HG02763 (cell line): ENCODE measurements around the gene CHTF18.
"Not testable (repeated sequence)": the region's sequence is repeated elsewhere in the genome, so short reads cannot be mapped to it uniquely, and the experiment has no call there.

Source experiments
- ATAC-seq: cut with Tn5 transposase; IDR thresholded peaks from one replicate; pipeline ENCODE4 v1.9.1; 2021; ENCODE audit warnings: mild to moderate bottlenecking, moderate library complexity; ENCODE audit not compliant: unreplicated experiment

Gene CHTF18

GRCh38 chr16:802914-803753, 14.7 kb downstream of the CHTF18 start:
- ATAC-seq = no peak

- ATAC-seq = no peak
Measured at GRCh38 chr16:803754-804080, 15.3 kb downstream of the CHTF18 start.

- no peak for ATAC-seq
Measured at GRCh38 chr16:804193-805048, 16.0 kb downstream of the CHTF18 start.

DNA sequence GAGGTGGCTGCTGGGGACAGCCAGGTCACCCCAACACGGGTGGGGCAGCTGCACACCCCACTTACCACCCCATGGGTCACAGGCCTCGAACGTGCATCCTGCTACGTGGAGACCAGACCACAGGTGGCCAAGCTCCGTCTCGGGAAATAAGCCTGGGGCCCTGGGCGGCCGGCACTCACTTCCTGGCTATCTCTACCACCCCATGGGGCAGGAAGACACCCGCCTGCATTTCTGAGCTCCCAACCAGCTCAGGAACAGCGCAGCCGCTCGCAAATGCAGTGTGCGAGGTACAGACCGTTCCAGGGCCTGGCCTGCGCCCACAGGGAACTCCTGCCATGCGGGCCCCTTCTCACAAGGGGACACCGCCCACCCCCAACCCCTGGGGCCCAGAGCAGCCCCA, 17.1 kb downstream of the CHTF18 start:
- ATAC-seq = no peak

GRCh38 chr16:807347-808084, 19.1 kb downstream of the CHTF18 start:
- ATAC-seq = peak; percentile 88

DNA sequence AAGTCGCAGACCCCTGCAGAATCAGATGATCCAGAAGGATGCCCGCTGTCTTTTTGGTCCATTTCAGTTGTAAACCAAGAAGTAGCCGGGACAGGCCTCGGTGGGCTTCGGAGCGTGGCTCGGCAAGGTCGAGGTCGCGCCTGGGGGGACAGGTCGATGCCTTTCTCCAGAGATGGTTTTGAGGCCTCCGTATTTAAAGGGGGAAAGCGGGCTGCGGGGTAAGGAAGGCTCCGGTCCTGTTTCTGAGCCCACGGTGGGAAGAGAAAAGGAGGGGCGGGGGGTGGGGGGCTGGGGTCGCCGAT, 19.6 kb downstream of the CHTF18 start:
- ATAC-seq = no peak

DNA sequence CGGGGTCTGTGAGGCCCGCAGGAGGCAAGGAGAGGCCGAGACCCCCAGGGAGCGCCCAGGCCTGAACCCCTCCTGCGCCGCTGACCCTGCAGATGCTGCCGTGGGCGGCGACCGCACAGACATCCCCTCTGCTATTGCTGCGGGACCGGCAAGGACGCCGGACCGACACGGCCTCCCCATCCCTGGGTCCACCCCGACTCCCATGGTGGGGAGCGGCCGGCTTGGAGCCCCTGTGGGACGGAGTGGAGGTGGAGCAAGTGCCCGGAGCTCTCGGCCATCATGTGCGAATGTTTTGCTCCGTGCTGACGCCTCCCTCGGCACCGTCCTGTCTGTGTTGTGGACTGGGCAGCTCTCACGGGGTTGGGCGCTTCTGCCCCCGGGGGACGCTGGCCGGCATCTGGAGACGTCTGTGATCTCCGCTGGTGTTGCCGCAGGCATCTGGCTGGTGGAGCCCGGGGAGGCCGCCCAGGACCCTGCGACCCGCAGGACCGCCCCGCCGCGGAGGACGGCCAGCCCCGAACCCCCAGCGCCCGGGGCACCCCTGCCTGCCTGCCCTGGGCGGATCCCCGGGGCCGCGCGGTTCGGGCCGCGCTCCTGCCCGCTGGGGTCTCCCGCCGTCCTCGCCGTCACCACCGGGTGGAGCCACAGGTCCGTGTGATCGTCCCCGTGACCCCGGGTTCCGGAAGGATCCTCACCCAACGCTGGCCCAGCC, 24.9 kb downstream of the CHTF18 start:
- no peak for ATAC-seq

- no peak for ATAC-seq
Measured at GRCh38 chr16:813916-814412, 25.5 kb downstream of the CHTF18 start.

- ATAC-seq = no peak
Measured at GRCh38 chr16:814974-815373, 26.6 kb downstream of the CHTF18 start.

- ATAC-seq = no peak
Measured at GRCh38 chr16:815861-816260, 27.4 kb downstream of the CHTF18 start.

DNA sequence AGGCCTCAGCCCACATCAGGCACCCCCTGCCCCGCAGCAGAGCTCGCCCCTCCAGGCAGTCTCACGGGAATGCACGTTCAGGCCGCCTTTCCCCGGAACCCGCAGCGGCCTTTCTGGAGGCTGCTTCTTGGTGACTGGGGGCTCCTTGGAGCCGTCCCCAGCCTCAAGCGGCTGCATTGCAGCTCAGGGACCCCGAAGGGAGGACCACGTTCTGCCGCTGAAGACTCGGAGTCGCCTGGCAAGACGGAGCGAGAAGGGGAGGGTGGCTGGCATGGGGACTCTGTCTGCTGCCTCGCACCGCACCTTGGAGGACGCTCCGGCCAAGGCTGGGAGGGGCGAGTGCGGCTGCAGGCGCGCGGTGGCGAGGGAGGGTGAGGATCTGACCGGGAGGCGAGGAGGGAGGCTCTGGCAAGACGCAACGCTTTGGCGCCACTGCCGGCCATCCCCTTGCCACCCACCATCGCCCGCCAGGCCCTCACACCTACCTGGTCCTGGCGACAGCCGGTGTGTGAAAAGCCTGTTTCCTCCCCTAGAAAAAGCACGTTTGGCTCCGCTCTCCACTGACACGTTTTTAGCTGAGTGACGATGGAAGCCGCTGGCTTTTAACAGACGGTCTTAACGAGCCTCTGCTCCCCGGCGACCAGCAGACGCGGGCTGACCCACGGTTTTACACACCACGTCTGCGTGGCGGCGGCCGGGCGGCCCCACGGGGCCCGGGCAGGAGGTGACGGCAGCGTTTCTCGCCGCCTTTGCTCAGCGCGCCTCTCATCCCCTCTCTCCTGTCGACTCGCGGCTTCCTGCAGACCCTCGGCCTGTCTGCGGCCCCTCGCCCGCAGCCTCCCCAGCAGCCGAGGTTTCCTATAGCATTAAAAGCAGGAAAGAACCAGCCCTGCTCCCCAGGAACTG, 28.8 kb downstream of the CHTF18 start:
- no peak for ATAC-seq

DNA sequence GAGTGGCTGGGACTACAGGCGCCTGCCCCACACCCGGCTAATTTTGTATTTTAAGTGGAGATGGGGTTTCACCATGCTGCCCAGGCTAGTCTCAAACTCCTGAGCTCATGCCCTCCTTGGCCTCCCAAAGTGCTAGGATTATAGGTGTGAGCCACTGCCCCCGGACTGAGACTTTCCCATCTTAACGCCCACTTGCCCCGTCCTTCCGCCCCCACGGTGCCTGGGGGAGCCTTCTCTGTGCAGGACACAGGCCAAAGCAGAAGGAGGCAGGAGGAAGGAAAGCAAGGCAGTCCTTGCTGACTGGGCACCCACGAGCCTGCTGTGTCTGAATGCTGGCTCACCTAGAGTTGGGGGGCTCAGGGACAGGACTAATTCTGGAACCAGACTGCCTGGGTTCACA, 29.7 kb downstream of the CHTF18 start:
- no peak for ATAC-seq

DNA sequence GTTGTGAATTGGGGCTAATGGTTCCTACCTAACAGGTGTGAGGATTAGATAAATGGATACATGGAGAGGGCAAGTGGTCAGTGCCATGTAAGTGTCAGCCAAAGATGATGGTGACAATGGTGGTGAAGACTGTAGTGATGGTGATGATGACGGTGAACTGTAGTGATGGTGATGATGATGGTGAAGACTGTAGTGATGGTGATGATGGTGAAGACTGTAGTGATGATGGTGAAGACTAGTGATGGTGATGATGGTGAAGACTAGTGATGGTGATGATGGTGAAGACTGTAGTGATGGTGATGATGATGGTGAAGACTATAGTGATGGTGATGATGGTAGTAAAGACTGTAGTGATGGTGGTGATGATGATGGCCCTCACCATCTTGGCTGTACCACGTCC, 30.2 kb downstream of the CHTF18 start:
- no peak for ATAC-seq

DNA sequence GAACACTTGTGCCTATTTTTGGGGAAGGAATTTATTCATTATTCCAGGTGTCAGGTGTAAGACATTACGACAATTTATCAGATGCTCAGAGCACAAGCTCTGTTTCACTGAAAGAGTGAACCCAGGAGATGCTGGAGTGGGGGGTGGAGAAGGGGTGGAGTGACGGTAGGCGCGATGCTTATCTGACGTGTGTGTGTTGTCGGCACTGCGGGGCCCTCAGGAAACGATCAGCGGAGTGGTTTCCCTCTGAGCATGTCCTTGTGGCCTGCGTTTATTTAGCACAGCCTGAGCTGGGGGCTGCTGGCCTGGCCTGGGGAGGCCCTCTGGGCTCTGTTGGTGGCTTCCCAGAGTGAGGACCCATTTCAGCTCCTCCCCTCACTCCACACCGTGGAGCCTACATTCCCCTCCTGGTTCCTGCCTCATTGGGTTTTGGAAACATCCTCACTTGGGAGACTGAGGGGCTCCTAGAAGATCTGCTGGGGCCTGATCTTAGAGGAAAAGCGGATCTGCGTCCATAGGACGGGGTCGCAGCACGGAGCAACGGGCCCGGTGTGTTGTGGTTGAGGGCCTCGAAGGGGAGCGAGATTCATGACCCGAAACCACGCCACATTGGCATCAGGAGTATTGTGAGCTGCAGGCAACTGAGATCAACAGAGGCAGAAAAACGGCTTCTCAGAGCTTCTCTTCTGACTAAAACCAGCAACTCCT, 31.1 kb downstream of the CHTF18 start:
- no peak for ATAC-seq

DNA sequence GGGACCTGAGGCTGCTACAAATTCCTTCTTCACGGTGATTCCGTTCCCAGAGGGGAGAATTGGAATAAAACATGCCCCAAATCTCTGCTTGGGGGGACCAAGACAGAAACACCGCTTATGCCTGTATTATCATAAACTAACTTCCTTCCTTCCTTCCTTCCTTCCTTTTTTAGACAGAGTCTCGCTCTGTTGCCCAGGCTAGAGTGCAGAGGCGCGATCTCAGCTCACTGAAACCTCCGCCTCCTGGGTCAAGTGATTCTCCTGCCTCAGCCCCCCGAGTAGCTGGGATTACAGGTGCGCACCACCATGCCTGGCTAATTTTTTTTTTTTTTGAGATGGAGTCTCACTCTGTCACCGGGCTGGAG, 31.6 kb downstream of the CHTF18 start:
- not testable (repeated sequence) for ATAC-seq

GRCh38 chr16:820748-821147, 32.3 kb downstream of the CHTF18 start:
- no peak for ATAC-seq

DNA sequence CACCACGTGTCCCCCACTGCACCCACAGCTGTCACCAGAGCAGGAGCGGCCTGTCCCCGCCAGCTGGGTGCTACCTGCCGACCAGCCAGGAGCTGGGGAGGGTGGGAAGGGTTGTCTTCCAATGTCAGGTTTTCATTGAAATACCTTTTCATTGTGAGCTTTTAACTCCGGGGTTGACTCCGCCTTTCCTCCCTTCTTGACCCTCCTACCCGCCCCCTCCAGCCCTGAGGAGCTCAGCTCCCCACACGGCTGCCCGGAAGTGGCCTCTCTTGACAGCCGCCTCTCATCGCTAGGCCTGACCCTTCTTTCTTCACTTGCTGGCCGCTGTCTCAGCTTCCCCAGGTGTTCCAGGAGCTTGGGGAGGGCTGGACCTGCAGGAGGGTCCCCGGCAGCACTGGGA, 33.3 kb downstream of the CHTF18 start:
- no peak for ATAC-seq

DNA sequence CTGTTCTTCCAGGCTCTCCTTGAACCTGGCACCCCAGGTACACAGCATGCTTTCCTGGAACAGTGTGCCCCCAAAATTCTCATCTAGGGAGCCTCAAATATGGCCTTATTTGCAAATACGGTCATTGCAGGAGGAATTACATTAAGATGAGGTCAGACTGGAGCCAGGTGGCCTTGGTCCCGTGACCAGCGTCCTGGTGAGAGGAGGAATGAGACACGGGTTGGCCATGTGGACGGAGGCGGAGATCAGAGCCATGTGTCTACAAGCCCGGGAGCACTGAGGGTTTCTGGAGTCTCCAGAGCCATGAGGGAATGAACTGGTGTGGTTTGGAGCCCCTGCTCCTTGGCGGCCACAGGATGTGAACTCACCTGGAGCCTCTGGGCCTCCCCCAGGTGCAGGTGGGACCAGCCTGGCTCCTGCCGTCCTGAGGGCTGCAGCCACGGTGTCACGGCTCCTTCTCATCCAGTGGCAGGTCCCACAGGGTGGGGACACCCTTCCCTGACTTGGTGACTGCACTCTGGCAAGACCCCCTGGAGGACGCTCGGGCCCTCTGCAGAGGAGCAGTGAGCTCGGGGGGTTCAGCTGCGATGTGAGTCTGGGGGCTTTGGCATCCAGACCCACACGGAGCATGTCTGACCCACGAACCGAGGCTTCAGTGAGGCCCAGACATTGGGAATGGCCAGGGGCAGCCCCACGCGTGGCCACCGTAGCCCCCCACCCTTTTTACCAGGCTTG, 33.9 kb downstream of the CHTF18 start:
- no peak for ATAC-seq

- ATAC-seq = no peak
Measured at GRCh38 chr16:822909-823297, 34.5 kb downstream of the CHTF18 start.
